K562 (cell line): ENCODE measurements around the gene PLOD1. TPM values are rescaled to one million over a fixed set of nuclear protein-coding genes. Genes with fewer than 3 reads are reported as not detected.
A peak's percentile ranks its signal among the peaks of the same experiment; 100 is the strongest.

Experiments used
- BHLHE40 ChIP-seq: IDR thresholded peaks from 2 replicates; pipeline ENCODE4 v1.6.1; 2011; ENCODE audit warnings: low read length, improper control_type of control experiment
- KLF13 ChIP-seq: fragments of 450-650 bp; IDR thresholded peaks from 2 replicates; pipeline ENCODE4 v1.6.1; 2016; ENCODE audit warnings: missing genetic modification characterization, low read depth, mild to moderate bottlenecking, missing compliant biosample characterization, moderate library complexity, borderline replicate concordance
- MYNN ChIP-seq, 2 experiments: sonication (generic); formaldehyde crosslinking in 1 of 2; IDR thresholded peaks; 2 replicates each; pipeline versions ENCODE4 v1.5.0 to v1.6.1; 2016 to 2020; ENCODE audit warnings: antibody characterized with exemption in 1 of 2, missing genetic modification reagents in 1 of 2
- NFATC3 ChIP-seq: fragments of 450-650 bp; IDR thresholded peaks from 2 replicates; pipeline ENCODE4 v1.6.1; 2017; ENCODE audit warnings: mild to moderate bottlenecking
- POLR2AphosphoS5 ChIP-seq: IDR thresholded peaks from 2 replicates; pipeline ENCODE4 v1.6.1; 2011; ENCODE audit warnings: mild to moderate bottlenecking, low read depth, low read length, moderate library complexity; ENCODE audit not compliant: control insufficient read depth, insufficient read depth
- ZNF175 ChIP-seq: fragments of 200-800 bp; sonication (Bioruptor generic); IDR thresholded peaks from 2 replicates; pipeline ENCODE4 v1.6.1; 2016; ENCODE audit warnings: low read depth, mild to moderate bottlenecking, missing genetic modification characterization, missing compliant biosample characterization
- polyA plus RNA-seq, 8 experiments: library from polyadenylated mRNA; depleted of rRNA in 4 of 8; stranded (reverse) in 5 of 8; unstranded in 3 of 8; fragments of >200 nt; fragmentation: Nextera tagmentation in 2 of 8; fragmentation: Illumina TruSeq in 1 of 8; extraction: Ambion mirVana in 2 of 8; extraction: Trizol in 1 of 8; gene quantifications; 2 replicates each; pipeline versions ENCODE4 v1.2.1 to v1.2.3, GENCODE V29; 2011 to 2014; ENCODE audit warnings: inconsistent platforms in 1 of 8, missing spikeins in 1 of 8
- total RNA-seq, 7 experiments: library from RNA; depleted of rRNA in 6 of 7; stranded (reverse); fragments of >200 nt in 6 of 7; fragmentation: Illumina TruSeq in 2 of 7; extraction: Trizol in 2 of 7; gene quantifications; 2 replicates each; pipeline versions ENCODE4 v1.2.1 to v1.2.3, GENCODE V29; 2011 to 2021; ENCODE audit warnings: low replicate concordance in 1 of 7
- TF ChIP-seq, protein P1 (sequence below), 2 experiments: fragments of 450-650 bp; formaldehyde crosslinking in 1 of 2; IDR thresholded peaks; 2 replicates each; pipeline versions ENCODE4 v1.4.0 to v1.6.1; 2014 to 2020; ENCODE audit warnings: mild to moderate bottlenecking in 2 of 2, borderline replicate concordance in 1 of 2, low read depth in 1 of 2
- TF ChIP-seq, protein P2 (sequence below): fragments of 250-450 bp; sonication (Bioruptor Pico); IDR thresholded peaks from 2 replicates; pipeline ENCODE4 v1.4.0; 2020

The PLOD1 gene
- total and polyA plus RNA-seq, 9 of the 15 experiments (the other 6 are each of a cell fraction or from before 2014, with no cell fraction given): 16.6 to 90.8 (median 52.7) TPM

DNA sequence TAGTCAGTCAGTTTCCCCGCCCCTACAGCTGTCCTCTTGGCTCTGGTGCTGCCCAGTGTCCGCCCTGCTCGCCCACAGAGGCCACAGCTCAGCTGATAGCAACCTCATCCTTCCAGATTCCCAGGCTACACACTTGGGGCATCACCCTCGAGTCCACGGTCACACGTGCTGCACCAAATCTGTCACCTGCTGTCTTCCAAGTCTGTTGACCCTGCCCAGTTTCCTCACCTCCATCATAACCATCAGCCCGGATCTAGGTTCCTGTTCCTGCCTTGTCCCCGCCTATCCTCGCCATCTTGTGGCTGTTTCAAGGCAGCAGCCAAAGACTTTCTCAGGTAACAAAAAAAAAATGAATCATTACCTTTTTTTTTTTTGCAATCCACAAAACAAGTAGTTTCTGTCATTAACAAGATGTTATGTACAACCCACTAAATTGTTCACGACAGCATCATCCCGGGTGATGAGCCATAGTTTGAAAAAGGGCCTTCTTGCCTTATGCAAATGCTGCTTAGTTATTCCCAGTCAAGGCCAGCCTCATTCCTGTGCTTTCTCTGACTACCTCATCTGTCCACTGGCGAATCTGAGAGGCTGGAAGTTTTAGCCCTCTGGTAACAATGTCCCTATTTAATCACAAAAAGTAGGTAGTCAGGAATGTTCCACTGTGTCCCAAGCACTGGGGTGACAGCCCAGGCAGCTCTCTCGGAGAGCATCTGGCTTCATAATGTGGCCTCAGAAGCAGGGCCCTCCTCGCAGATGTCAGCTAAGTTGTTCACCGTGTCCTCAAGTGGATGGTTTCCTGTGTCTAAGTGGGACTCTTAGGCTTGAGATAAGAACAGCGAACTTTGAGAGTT, 79.8 kb downstream of the PLOD1 start (continued):
- TF ChIP-seq, protein P1, sequence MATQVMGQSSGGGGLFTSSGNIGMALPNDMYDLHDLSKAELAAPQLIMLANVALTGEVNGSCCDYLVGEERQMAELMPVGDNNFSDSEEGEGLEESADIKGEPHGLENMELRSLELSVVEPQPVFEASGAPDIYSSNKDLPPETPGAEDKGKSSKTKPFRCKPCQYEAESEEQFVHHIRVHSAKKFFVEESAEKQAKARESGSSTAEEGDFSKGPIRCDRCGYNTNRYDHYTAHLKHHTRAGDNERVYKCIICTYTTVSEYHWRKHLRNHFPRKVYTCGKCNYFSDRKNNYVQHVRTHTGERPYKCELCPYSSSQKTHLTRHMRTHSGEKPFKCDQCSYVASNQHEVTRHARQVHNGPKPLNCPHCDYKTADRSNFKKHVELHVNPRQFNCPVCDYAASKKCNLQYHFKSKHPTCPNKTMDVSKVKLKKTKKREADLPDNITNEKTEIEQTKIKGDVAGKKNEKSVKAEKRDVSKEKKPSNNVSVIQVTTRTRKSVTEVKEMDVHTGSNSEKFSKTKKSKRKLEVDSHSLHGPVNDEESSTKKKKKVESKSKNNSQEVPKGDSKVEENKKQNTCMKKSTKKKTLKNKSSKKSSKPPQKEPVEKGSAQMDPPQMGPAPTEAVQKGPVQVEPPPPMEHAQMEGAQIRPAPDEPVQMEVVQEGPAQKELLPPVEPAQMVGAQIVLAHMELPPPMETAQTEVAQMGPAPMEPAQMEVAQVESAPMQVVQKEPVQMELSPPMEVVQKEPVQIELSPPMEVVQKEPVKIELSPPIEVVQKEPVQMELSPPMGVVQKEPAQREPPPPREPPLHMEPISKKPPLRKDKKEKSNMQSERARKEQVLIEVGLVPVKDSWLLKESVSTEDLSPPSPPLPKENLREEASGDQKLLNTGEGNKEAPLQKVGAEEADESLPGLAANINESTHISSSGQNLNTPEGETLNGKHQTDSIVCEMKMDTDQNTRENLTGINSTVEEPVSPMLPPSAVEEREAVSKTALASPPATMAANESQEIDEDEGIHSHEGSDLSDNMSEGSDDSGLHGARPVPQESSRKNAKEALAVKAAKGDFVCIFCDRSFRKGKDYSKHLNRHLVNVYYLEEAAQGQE (IDR thresholded peaks at IDR 0.05; ENCODE audit: borderline replicate concordance): no peak
- TF ChIP-seq, protein P1 (CRISPR knock-in tag; IDR thresholded peaks at IDR 0.05; ENCODE audit: low read depth): no peak
- TF ChIP-seq NFATC3 (no peak), POLR2AphosphoS5 (no peak), MYNN (IDR thresholded peaks at IDR 0.05) (no peak), MYNN (CRISPR knock-in tag; IDR thresholded peaks at IDR 0.05) (no peak), BHLHE40 (0 out of 2 replicates have a peak, but pooled peaks have one; percentile 15), ZNF175 (CRISPR knock-in tag) (no peak), KLF13 (tag) (no peak)
- TF ChIP-seq, protein P2, sequence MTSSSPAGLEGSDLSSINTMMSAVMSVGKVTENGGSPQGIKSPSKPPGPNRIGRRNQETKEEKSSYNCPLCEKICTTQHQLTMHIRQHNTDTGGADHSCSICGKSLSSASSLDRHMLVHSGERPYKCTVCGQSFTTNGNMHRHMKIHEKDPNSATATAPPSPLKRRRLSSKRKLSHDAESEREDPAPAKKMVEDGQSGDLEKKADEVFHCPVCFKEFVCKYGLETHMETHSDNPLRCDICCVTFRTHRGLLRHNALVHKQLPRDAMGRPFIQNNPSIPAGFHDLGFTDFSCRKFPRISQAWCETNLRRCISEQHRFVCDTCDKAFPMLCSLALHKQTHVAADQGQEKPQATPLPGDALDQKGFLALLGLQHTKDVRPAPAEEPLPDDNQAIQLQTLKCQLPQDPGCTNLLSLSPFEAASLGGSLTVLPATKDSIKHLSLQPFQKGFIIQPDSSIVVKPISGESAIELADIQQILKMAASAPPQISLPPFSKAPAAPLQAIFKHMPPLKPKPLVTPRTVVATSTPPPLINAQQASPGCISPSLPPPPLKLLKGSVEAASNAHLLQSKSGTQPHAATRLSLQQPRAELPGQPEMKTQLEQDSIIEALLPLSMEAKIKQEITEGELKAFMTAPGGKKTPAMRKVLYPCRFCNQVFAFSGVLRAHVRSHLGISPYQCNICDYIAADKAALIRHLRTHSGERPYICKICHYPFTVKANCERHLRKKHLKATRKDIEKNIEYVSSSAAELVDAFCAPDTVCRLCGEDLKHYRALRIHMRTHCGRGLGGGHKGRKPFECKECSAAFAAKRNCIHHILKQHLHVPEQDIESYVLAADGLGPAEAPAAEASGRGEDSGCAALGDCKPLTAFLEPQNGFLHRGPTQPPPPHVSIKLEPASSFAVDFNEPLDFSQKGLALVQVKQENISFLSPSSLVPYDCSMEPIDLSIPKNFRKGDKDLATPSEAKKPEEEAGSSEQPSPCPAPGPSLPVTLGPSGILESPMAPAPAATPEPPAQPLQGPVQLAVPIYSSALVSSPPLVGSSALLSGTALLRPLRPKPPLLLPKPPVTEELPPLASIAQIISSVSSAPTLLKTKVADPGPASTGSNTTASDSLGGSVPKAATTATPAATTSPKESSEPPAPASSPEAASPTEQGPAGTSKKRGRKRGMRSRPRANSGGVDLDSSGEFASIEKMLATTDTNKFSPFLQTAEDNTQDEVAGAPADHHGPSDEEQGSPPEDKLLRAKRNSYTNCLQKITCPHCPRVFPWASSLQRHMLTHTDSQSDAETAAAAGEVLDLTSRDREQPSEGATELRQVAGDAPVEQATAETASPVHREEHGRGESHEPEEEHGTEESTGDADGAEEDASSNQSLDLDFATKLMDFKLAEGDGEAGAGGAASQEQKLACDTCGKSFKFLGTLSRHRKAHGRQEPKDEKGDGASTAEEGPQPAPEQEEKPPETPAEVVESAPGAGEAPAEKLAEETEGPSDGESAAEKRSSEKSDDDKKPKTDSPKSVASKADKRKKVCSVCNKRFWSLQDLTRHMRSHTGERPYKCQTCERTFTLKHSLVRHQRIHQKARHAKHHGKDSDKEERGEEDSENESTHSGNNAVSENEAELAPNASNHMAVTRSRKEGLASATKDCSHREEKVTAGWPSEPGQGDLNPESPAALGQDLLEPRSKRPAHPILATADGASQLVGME (CRISPR knock-in tag): no peak
